ENCODE results near the gene CMTM7.

- TF ChIP-seq FOSL2 (CRISPR knock-in tag; IDR thresholded peaks at IDR 0.05) (no peak), GABPA (IDR thresholded peaks at IDR 0.05; ENCODE audit: low read depth, low read length) (no peak), GABPA (CRISPR knock-in tag; IDR thresholded peaks at IDR 0.05; ENCODE audit: low read depth) (no peak), CTCF (CRISPR knock-in tag; IDR thresholded peaks at IDR 0.05) (no peak), ZNF879 (CRISPR knock-in tag; IDR thresholded peaks at IDR 0.05) (no peak), CHD2 (IDR thresholded peaks at IDR 0.05; ENCODE audit: low read depth, low read length) (no peak), ISL2 (CRISPR knock-in tag; IDR thresholded peaks at IDR 0.05) (no peak), TEAD2 (CRISPR knock-in tag; IDR thresholded peaks at IDR 0.05) (no peak), FOXK2 (IDR thresholded peaks at IDR 0.05) (no peak), ONECUT2 (CRISPR knock-in tag; IDR thresholded peaks at IDR 0.05) (no peak), TAF1 (CRISPR knock-in tag; IDR thresholded peaks at IDR 0.05) (no peak), POLR2A (IDR thresholded peaks at IDR 0.05; ENCODE audit: insufficient read depth in 1 of 2, low read depth in 2 of 2, low read length in 2 of 2) (no peak), RCOR2 (CRISPR knock-in tag; IDR thresholded peaks at IDR 0.05) (no peak)
- TF ChIP-seq, protein P1, sequence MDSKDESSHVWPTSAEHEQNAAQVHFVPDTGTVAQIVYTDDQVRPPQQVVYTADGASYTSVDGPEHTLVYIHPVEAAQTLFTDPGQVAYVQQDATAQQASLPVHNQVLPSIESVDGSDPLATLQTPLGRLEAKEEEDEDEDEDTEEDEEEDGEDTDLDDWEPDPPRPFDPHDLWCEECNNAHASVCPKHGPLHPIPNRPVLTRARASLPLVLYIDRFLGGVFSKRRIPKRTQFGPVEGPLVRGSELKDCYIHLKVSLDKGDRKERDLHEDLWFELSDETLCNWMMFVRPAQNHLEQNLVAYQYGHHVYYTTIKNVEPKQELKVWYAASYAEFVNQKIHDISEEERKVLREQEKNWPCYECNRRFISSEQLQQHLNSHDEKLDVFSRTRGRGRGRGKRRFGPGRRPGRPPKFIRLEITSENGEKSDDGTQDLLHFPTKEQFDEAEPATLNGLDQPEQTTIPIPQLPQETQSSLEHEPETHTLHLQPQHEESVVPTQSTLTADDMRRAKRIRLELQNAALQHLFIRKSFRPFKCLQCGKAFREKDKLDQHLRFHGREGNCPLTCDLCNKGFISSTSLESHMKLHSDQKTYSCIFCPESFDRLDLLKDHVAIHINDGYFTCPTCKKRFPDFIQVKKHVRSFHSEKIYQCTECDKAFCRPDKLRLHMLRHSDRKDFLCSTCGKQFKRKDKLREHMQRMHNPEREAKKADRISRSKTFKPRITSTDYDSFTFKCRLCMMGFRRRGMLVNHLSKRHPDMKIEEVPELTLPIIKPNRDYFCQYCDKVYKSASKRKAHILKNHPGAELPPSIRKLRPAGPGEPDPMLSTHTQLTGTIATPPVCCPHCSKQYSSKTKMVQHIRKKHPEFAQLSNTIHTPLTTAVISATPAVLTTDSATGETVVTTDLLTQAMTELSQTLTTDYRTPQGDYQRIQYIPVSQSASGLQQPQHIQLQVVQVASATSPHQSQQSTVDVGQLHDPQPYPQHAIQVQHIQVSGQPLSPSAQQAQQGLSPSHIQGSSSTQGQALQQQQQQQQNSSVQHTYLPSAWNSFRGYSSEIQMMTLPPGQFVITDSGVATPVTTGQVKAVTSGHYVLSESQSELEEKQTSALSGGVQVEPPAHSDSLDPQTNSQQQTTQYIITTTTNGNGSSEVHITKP (CRISPR knock-in tag; IDR thresholded peaks at IDR 0.05; ENCODE audit: low read depth), result no peak
Measured at GRCh38 chr3:32376115-32376514, 15.5 kb upstream of the CMTM7 start.
